Loucy (cell line): Measurements from ENCODE around the gene PRDM2.

Source experiments
- CTCF ChIP-seq: fragments of 200-600 bp; sonication (generic); conservative IDR thresholded peaks from 2 replicates; pipeline ENCODE4 v1.5.1; 2014; ENCODE audit warnings: mild to moderate bottlenecking, antibody characterized with exemption, low read length
- EZH2phosphoT487 ChIP-seq: fragments of 200-600 bp; IDR thresholded peaks from 2 replicates; pipeline ENCODE4 v1.6.1; 2018; ENCODE audit warnings: antibody characterized with exemption, mild to moderate bottlenecking, moderate library complexity, borderline replicate concordance

GRCh38 chr1:13682444-13682843, 17.5 kb upstream of the PRDM2 start:
- no peak for TF ChIP-seq CTCF
- TF ChIP-seq EZH2phosphoT487 = no peak
